HG03354 (cell line): ENCODE data around the gene NLRC5.

ENCODE experiments used
- ATAC-seq: cut with Tn5 transposase; IDR thresholded peaks from one replicate; pipeline ENCODE4 v1.9.1; 2021; ENCODE audit warnings: mild to moderate bottlenecking; ENCODE audit not compliant: unreplicated experiment, poor library complexity, severe bottlenecking

The NLRC5 gene

DNA sequence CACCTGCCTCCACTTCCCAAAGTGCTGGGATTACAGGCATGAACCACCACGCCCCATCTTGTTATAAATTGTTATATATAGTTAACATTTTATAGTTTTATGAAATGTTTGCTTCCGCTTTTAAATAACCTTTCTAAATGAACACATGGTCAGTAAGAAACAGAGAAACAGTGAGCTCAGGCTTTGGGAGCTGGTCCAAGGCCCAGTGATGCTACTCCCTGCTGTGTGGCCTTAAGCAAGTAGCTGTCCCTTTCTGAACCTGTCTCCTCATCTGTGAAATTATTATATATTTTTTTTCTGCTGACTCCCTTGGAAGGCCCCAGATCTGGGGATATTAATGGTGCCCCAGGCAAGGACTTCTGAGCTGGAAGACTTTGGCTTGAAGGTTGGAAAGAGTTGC lies 122.1 kb downstream of the NLRC5 start:
- ATAC-seq, result no peak

DNA sequence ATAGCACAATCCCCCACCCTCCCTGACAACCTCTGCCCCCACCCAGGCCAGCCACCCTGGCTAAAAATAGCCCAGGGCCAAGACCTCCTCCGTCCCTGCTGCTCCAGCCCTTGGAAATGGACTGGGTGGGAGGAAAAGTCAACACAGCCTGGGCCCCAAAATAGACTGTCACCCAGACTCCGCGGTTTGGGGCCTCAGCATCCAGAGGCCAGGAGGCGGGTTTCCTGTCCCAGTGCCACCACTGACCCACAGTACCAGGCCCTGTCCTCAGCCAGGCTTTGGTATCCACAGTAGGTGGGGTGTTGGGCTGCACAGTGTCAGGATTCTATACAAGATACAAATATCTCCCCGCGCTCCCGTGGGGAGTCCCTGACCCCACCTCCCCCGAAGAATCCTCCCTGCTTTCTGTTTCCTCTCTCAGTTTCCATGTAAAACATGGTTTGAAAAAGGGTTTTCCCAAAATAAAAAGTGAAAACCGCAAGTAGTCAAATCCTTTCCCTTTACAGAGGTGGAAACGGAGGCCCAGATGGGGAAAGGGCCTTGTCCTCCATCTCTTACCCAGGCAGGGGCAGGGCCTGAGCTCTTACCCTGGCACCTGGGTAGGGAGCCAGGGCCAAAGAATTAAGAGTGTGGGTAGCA lies 123.2 kb downstream of the NLRC5 start:
- ATAC-seq, result no peak

DNA sequence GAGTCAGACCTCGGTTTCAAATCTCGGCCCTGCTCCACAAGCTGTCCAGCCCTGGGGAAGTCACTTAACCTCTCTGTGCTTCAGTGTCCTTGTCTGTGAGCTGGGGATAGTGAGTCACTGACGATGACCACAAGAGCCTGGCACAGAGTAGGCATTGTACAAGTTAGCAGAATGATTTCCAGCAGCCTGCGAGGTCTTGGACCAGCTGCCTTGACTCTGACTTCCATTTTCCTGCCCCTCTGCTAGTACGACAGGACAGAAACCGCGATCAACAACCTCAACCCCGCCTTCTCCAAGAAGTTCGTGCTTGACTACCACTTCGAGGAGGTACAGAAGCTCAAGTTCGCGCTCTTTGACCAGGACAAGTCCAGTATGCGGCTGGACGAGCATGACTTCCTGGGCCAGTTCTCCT lies 123.7 kb downstream of the NLRC5 start:
- no peak for ATAC-seq

DNA sequence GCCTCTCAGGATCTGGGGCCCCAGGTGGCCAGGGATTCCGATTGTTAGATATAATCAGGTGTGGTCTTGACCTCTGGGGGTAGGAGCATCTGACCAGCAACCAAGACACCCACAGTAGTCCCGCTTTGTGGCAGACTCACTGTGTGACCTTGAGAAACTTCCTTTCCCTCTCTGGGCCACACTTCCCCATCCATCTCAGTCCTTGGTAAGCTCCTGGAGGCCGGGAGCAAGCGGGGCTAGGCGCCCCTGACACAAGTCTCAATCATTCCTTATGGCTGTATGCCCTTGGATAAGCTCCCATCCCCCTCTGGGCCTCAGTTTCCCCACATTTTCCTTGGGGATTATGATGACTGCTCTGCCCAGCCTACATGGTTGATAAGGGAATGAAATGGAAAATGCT lies 124.3 kb downstream of the NLRC5 start:
- ATAC-seq, result no peak

DNA sequence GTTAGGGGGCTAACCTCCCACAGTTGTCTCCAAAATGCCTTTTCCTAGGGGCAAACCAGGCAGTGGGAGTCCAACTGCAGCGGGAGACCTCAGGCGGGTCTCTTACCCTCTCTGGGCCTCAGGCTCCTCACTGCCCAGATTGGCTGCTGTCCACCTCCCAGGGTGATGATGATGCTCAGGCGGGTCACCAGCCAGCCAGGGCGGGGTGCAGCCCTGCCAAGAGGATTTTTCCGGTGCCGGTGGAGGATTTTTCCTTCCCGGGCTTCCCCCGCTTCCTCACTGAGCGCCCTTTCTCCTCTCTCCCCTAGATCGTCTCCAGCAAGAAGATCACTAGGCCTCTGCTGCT lies 125.8 kb downstream of the NLRC5 start:
- ATAC-seq, result no peak

DNA sequence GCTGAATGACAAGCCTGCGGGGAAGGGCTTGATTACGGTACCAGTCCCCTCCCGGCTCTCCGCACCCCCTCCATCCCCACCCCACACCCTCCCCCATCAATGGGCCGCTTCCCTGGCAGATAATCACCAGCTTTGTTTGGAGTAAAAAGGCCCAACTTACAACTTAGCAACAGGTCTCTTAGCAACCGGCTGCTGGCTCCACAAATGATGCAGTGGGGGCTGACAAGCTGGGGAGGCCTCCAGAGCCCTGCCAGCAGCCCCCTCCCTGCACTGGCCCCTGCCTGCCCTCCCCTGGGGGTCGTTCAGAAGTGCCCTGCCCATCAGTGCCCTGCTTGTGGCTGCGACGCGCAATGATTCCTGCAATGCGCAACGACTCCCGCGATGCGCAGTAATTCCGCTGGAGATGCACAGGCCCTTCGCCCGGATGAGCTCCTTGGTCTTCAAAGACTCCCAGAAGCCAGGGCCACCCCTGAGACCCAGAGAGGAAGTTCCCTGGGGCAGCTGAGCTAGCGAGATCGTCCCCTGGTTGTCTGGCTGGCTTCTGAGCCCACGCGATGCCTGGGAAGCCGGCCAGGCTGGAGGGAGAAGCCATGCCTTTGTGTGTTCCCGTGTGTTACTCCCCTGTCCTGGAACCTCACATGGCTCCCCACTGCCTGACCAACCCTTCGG lies 126.3 kb downstream of the NLRC5 start:
- ATAC-seq, result no peak

DNA sequence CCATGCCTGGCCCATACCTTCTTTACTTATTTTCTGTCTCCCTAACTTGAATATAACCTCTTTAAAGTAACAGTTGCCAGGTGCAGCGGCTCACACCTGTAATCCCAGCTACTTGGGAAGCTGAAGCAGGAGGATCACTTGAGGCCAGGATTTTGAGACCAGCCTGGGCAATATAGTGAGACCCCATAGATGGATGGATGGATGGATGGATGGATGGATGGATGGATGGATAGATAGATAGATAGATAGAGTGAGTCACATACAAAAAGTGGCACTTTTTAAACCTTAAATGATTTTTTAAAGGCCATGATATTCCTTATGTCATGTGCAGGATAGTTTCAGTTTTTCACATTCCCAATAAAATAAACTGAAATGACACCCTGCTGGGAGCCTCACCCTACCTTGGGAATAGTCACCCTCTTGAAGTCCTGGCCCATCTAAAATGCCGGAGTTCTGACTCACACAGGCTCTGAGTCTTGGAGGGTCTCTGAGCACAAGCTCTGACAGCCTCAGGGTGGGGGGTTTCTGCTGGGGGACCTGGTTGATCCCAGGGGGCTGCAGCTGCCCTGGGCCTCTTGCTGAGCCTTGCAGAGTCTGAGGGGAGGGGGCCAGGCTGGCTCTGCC lies 129.2 kb downstream of the NLRC5 start:
- ATAC-seq, result no peak

DNA sequence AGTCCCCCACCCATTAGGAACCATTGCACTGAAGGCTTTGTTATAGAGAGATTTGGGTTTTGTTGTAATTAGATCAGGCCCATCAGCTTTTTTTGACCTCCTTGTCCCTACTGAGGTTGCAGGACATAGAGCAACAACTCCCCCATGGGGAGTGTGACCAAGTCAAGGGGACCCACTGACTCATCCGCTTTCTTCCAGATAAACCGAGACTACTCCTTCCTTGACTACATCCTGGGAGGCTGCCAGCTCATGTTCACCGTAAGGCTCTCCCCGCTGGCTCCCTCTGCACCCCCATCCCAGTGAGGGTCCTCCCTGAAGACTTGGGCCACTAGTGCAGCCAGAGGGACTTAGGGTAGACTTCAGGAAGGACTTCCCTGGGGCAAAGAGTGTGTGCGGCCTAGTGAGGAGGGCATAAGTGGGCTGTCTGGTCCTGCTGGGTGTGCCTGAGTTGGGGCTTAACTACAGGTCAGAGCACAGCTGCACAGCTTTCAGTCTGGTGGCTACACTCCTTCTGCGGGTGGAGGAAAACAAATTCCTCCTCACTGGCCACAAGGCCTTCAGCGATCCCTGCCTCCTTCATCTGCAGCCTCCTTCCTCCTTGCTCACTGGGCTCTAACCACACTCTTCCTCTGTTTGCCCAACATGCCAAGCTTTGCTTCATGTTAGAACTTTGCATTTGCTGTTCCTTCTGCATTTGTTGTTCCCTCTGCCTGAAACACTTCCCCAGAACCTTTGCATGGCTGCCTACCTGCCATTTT lies 134.0 kb downstream of the NLRC5 start:
- no peak for ATAC-seq

DNA sequence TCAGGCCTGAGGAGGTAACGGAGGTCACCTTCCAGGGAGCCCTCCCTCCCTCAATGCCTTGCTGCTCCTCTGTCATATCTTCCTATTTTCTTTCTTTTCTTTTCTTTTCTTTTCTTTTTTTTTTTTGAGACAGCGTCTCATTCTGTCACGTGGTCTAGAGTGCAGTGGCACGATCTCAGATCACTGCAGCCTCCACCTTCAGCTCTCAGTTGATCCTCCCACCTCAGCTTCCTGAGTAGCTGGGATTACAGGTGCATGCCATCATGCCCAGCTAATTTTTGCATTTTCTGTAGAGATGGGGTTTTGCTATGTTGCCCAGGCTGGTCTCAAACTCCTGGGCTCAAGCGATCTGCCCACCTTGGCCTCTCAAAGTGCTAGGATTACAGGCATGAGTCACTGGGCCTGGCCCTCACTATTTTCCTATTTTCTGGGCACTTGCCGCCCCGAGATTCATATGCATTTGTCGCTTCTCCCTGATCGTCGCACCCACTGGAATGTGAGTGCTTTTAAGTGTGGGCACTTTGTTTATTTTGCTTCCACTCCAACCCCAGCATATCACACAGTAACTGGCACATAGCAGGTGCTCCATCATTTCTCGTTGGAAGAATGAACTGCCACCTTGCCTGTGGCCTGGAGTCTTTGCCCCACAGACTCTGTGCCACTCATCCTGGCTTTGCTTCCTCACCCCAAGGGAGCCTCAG lies 134.8 kb downstream of the NLRC5 start:
- no peak for ATAC-seq

DNA sequence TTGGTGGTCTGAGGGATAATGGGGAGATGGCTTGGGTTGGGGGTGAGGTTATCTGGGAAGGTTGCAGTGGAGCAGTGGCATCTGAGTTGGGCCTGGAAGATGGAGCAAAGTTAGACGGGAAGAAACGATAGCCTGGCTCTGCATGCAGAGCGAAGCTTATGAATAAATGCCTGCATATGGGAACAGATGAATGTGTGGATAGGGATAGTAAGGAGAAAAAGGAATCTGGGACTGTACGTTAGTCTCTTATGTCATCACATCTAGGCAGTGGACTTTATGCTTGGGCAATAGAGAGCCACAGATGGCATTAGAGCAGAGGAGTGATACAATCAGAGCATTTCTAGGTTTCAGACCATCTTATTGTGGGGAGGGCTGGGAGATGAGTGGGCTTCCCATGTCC lies 136.0 kb downstream of the NLRC5 start:
- ATAC-seq, result no peak

DNA sequence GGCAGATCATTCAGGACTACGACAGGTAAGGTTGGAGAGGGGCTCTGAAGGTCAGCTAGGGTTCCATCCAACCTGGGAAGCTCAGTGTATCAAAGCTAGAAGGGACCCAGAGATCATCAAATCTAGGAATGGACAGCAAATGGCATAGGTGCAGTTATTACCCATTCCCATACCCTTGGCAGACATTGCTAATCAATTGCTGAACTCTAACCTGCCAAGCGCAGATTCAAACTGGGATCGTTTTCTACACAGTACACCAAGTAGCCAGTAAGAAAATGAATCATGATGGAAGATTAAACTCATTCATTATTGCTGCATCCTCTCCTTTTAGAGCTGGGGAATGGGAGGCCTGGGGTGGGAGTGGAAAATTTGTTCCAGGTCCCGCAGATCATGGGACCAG lies 136.6 kb downstream of the NLRC5 start:
- no peak for ATAC-seq

DNA sequence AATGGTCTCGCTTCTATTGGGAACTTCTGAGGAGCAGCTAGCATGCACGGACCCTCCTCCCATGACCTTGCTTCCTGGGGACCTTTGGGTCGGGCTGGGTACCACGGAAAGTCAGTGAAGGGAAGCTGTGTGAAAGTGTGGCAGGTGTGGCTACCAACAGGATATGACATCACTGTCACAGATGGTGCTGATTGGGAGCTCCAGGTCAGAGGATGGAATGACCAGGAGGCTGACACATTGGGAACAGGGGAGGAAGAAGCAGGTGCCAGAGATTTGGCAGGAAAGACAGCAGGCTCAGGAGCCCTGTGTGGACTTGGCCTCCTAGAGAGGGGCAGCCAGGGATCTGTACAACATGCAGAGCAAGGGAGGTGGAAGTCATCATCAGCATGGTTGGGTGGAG lies 137.1 kb downstream of the NLRC5 start:
- ATAC-seq, result no peak

DNA sequence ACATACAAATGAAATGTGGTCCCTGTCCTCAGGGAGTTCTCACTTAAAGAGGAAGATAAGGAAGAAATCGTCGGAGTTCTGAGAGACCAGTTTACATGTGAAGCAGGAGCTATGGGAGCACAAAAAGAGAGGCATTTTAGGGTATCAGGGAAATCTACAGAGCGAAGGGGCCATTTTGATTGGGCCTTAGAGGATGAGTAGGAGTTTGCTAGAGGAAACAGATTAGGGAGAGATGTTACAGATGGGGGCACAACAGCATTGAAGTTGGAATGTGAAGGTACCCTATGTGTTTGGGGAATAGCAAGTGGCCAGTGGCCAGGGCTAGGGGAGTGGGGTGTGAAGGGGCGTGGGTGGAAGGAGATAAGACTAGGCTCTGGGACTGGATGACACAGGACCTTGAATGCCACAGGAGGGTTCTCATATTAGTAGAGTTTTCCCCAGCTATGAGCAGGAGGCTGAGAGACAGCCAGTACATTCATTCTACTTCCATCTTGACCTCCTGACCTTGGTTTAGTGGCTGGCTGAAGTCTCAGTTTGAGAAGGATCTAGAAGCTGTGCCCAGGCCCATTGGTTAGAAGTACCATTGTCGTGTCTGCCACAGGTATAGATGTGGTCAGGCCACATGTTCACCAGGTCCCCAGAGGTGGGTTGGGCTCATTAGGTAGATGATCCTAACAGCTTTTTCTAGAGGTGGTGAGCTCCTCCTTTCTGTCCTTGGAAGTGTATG lies 137.8 kb downstream of the NLRC5 start:
- peak; percentile 48 for ATAC-seq

DNA sequence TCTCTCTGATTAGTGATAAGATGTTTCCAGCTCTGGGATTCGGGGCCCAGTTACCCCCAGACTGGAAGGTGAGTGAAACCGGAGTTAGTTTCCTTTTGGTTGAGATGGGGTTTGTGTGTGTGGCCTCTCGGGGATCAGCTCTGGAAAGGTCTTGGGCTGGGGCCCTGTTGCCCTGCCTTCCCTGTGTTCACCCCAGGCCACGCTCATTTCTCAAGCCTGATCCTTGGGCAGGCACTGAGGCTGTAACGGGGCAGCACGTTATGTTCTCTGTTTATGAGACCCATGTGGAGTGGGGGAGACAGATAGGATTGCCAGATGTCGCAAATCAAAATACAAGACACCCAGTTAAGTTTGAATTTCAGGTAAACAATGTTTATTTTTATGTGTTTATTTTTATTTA lies 138.5 kb downstream of the NLRC5 start:
- ATAC-seq, result no peak

DNA sequence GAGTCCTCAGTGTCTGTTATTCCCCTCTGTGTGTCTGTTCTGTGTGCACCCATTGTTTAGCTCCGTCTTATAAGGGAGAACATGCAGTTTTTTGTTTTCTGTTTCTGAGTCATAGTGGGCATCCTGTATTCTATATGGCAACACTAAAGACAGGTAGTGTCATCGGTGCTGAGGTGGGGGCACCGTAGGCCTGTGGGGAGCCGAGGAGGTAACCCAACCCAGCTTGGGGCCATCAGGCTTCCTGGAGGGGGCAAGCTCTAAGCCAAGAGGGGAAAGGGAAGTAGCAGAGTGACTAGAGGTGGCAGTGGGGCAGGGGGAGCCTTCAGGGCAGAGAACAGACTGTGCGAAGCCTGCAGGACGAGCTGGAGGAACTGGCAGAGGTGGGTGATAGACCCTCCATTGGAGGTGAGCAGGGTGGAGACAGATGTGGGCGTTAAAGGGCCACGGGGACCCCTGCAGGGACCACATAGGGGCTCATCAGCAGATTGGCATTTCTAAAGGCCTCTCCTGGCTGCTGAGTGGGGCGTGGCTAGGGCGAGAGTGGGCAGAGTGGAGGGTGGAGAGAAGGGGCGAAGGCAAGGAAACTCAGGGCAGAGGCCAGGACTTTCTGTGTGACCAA lies 139.5 kb downstream of the NLRC5 start:
- no peak for ATAC-seq

DNA sequence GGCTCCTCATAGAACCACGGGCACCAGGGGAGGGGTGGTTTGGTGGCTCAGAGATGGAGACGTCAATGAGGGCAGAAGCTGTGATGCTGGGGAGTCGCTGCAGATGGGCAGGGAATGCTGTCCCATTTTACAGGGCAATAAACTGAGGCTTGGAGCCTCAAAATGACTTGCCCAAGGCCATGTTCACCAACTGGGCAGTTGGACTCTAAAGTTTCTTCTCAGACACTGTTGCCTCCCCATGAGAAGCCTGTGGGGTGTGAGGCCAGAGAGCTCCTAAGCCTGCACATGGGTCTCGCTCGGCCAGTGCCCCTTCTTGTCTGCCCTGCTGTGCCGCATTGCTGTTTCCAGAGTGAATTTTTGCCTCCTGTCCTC lies 141.6 kb downstream of the NLRC5 start:
- ATAC-seq, result no peak

DNA sequence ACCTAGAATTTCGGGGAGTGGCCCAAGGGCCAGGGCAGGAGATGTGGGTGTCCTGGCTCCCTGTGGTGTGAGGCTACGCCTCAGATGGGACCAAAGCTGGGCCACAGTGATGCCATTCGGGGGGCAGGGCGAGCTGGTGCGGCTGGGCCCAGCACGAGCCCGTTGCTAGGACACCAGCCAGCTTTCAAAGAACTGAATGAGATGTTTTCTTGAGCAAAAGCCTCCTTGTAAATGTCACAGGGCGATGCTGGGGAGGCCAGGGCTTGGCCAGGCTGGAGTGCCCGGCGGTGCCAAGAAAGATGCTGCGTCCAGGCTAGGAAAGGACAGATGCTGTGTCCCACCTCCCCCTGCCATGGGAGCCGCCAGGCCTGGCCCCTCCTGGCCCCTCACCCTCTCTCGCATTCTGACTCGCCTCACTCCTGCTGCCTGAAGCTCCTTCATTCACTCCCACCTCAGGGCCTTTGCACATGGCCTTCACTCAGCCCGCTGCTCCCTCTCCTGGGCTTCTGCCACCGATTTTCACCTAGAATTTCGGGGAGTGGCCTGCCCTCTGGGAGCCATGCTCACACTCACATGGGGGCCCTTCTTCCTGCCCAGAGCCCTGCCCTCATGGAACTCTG lies 142.1 kb downstream of the NLRC5 start:
- ATAC-seq, result no peak

DNA sequence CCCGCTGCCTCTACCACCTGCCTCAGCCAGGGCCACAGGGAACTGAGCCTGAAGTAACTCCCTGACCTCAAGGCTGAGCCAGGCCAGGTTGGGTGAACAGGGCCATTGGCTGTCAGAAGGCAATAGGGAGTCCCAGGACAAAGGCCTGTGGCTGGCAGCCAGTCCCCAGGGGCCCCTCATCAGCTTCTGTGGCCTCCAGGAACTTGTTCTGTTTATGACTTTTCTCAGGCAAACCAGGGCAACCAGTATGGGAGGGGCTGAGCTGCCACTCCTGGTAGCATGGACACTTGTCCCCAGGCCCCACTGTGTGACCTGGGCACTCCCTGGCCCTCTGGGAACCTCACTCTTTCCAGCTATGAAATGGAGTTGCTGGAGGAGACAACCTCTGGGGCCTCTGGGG lies 143.1 kb downstream of the NLRC5 start:
- ATAC-seq, result no peak

DNA sequence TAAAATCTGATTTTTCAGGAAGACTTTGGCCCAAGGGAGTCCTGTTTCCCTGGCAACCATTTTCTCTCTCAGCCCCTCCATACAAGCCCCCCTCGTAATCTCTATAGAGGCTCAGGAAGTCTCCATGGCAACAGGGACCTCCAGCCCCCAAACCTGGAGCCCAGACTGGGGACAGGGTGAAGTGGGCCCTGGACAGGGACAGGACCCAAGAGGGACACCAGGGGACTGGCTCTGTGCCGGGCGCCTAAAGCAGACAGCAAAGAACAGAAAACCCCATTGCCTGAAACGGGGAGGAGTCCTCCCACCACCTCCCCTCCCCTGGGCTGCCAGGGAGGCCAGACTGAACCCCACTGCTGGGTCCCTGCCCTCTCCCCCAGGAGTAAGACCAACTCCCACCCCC lies 143.7 kb downstream of the NLRC5 start:
- ATAC-seq, result no peak
